ENCODE measurements around the gene RASSF5. TPM values are rescaled to one million over a fixed set of nuclear protein-coding genes. Genes with fewer than 3 reads are reported as not detected.

RASSF5 gene
- total RNA-seq: 6.0 TPM

GRCh38 chr1:206507284-206508129, at the start of gene RASSF5:
Gene RASSF5 (plus strand): TSS chr1:206507531. CDS start chr1:206507603, 72 bp downstream.

GRCh38 chr1:206469933-206470691, 37.2 kb upstream of the RASSF5 start, which contains the start of gene IKBKE:
Gene IKBKE (plus strand): TSS chr1:206470476. CDS start chr1:206473228, 2,752 bp downstream.

GRCh38 chr1:206612129-206612876, 105.0 kb downstream of the RASSF5 start, which contains the start of gene EIF2D:
Gene EIF2D (minus strand): TSS chr1:206612465. CDS start chr1:206612342, 123 bp downstream.

GRCh38 chr1:206635080-206635977, 128.0 kb downstream of the RASSF5 start, which contains the start of gene DYRK3:
Gene DYRK3 (plus strand): TSS chr1:206635536. CDS start chr1:206635704, 168 bp downstream.

Small RNA genes lying within 50 kb of the gene (small RNA-seq; reads per million reads assigned to genes)
- gene MIR6769B: 0.15 reads per million

Other genes with a start within 250 kb of the RASSF5 start
- gene IKBKE, start 37.1 kb upstream of the RASSF5 start, total RNA-seq: 1.6 TPM
- 15.5 TPM for gene EIF2D, start 104.9 kb downstream of the RASSF5 start, total RNA-seq
- 18.0 TPM for gene DYRK3, start 128.0 kb downstream of the RASSF5 start, total RNA-seq
- 10.1 TPM for gene MAPKAPK2, start 177.4 kb downstream of the RASSF5 start, total RNA-seq